G401.6 (cell line): ENCODE data around the gene ABHD1.
A peak's percentile ranks its signal among the peaks of the same experiment; 100 is the strongest.
"Not testable (repeated sequence)": the region's sequence is repeated elsewhere in the genome, so short reads cannot be mapped to it uniquely, and the experiment has no call there.

Experiments used
- FAIRE-seq: peaks from 2 replicates; lab custom pipeline; 2012; peaks lifted over from hg19 to GRCh38; lab: Jason Lieb, UNC

The ABHD1 gene

GRCh38 chr2:27110603-27111352 is 12.8 kb upstream of the ABHD1 start:
- not testable (repeated sequence) for FAIRE-seq

- FAIRE-seq, result not testable (repeated sequence)
Measured at GRCh38 chr2:27111392-27112078, 12.1 kb upstream of the ABHD1 start.

- FAIRE-seq, result no peak
Measured at GRCh38 chr2:27115519-27115918, 8.1 kb upstream of the ABHD1 start.

- no peak for FAIRE-seq
Measured at GRCh38 chr2:27117995-27118524, 5.6 kb upstream of the ABHD1 start.

- FAIRE-seq, result no peak
Measured at GRCh38 chr2:27118525-27119329, 4.9 kb upstream of the ABHD1 start, which contains the start of gene CGREF1. Gene CGREF1 (minus strand): TSS chr2:27119128. CDS start chr2:27104366, 14,762 bp downstream.

DNA sequence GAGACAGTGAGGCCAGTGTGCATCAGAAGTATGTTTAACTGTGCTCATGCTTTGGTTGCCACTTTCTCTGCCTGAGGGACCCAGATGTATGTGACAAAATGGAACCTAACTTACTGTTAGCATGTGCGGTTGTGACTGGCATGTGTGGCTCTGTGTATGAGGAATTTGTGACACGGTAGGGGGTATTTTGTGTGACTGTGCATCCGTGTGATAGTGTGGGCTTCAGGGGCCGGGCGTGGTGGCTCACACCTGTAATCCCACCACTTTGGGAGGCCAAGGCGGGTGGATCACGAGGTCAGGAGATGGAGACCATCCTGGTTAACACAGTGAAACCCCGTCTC is 4.3 kb upstream of the ABHD1 start:
- not testable (repeated sequence) for FAIRE-seq

DNA sequence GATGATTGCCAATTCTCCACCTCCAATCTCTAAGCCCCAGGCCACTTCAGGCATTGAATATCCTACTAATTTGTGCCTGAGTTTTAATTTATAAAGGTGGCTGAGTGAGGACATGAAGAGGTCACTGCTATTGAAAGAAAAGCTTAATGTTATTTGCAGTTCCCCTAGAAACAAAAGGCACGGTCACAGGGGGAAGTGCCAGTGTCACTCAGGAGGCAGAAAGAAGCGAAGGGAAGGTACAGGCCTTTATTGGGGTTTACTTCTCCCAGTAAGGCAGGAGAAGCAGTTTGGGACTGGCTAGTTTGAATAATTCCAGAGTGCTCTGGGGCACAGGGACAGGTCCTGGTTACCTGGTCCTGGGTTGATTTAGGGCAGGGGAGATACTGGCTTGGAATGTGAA is 1.7 kb upstream of the ABHD1 start:
- FAIRE-seq, result no peak

DNA sequence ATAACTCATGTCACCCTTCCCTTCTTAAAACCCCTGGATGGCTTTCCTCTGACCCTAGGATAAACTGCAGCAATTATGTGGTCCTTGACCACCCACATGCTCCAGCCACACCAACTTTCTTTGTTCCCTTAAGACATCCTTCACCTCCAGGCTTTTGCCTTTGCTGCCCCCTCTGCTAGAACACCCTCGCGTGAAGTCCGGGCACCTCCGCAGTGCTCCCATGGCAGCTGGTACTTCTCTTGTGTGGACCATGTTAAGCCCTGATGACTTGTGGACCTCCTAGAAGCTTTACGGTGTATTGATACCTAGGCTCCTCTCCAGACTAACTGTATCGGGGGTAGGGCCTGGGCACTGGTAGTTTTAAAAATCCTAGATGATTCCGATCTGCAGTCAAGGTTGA is 824 bp upstream of the ABHD1 start:
- FAIRE-seq, result no peak

- no peak for FAIRE-seq
Measured at GRCh38 chr2:27125104-27125503, 1.5 kb downstream of the ABHD1 start.

GRCh38 chr2:27126252-27126710 is 2.7 kb downstream of the ABHD1 start:
- no peak for FAIRE-seq

GRCh38 chr2:27127883-27128667 is 4.5 kb downstream of the ABHD1 start:
- FAIRE-seq, result no peak

DNA sequence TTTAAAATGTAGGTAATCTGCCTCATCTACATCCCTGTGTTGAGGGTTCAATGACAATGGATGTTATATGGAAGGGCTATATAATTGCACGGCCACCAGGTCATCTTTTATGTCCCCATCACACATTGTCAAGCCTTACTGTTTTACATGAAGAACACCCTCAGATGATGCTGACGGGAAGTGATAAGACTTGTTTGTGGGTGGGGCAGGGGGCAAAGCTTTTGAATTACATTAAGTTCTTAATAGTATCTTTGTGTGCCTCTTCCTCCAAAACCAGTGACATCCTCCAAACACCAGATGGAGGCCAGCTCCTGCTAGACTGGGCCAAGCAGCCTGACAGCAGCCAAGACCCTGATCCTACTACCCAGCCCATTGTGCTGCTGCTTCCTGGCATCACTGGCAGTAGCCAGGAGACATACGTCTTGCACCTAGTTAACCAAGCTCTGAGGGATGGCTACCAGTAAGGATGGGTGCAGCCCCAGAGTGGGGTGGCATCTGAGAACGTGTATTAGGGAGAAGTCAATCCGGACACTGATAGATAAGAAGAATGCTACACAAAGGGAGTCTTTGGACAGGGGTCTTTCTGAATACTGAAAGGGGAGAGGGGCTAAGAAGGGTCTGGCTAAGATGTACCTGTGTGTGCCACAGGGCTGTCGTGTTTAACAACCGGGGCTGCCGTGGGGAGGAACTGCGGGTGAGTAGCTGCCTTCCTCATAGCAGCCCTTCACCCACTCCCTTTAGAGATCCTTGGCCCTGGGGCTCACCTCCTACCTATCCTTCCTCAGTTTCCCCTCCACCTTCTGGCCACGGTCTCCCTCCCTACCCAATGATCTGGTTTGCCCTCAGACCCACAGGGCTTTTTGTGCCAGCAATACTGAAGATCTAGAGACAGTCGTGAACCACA is 5.3 kb downstream of the ABHD1 start:
- no peak for FAIRE-seq

- FAIRE-seq, result no peak
Measured at GRCh38 chr2:27130396-27130795, 6.8 kb downstream of the ABHD1 start.

- no peak for FAIRE-seq
Measured at GRCh38 chr2:27131429-27131828, 7.8 kb downstream of the ABHD1 start.

GRCh38 chr2:27133195-27133875 is 9.7 kb downstream of the ABHD1 start:
- FAIRE-seq, result no peak

GRCh38 chr2:27133905-27134780 is 10.5 kb downstream of the ABHD1 start, which contains the start of gene PREB:
Gene PREB (minus strand): TSS chr2:27134636. CDS start chr2:27134421, 215 bp downstream.
- no peak for FAIRE-seq

DNA sequence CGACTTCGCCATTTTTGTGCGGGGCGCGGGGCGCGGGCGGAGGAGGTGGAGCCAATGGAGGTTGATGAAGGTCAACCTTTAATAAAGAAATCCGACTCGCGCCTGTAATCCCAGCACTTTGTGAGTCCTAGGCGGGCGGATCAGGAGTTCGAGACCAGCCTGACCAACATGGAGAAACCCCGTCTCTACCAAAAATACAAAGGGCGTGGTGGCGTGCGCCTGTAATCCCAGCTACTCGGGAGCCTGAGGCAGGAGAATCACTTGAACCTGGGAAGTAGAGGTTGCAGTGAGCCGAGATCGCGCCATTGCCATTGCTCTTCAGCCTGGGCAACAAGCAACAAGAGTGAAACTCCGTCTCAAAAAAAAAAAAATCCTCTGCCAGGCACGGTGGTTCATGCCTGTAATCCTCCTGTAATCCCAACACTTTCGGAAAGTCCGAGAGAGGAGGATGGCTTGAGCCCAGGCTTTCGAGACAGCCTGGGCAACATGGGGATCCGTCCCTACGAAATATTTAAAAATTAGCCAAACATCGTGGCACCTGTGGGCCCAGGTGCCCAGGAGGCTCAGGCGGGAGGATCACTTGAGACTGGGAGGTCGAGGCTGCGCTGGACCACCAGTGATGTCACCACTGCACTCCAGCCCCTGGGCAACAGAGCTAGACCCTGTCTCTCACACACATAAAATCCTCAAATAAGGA is 11.3 kb downstream of the ABHD1 start:
- FAIRE-seq, result peak; percentile 63

DNA sequence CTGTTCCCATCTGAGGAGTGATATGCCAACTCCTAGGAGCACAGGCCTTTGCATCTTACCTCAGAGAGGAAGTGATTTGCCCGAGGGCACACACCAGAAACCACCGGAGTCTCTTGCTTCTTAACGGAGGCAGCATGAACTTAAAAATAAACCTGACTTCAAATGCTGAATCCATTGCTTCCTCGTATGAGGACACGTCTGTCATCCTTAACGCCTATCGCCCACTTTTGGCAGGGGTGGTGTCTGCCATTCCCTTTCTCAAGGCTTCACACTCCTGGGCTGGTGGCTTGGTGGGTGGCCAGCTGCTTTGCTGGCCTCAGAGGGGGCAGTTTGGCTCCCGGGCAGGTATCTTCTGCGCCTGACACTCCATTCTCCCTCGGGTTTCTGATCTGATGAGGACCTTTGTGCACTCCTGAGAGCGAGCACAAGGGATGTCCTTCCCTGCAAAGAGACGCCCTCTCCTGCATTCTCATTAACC is 11.9 kb downstream of the ABHD1 start:
- FAIRE-seq, result no peak
